ENCODE data around the gene SPRN. TPM values are rescaled to one million over a fixed set of nuclear protein-coding genes. Genes with fewer than 3 reads are reported as not detected.

SPRN gene
- total and polyA plus RNA-seq, 2 experiments from 2014 or later, result 0.31 TPM

- H2AFZ ChIP-seq, result no peak overlapping the region
- H3K4me1 ChIP-seq (ENCODE audit: insufficient read depth), result no peaks in the 10 kb centered on the region
- H3F3A ChIP-seq (replicated peaks; ENCODE audit: low read depth), result no peaks in the 10 kb centered on the region
- H3K4me1 Mint-ChIP-seq, result no peaks in the 10 kb centered on the region
- DNase-seq (ENCODE audit: low spot score), result no peak
- H3K79me2 ChIP-seq (replicated peaks; ENCODE audit: insufficient read depth), result no peaks in the 10 kb centered on the region
- H4K20me1 ChIP-seq (replicated peaks; ENCODE audit: insufficient read depth), result no peaks in the 10 kb centered on the region
- 0 out of 2 replicates have a peak, but pooled peaks cover 4% of the 10 kb centered on the region for H3K9me2 ChIP-seq (ENCODE audit: insufficient read depth)
- no peak for TF ChIP-seq CREB1 (CRISPR knock-in tag; IDR thresholded peaks at IDR 0.05; ENCODE audit: low read depth)
- no peak for TF ChIP-seq NANOG (IDR thresholded peaks at IDR 0.05; ENCODE audit: borderline replicate concordance)
- TF ChIP-seq ZNF331 (CRISPR knock-in tag; IDR thresholded peaks at IDR 0.05; ENCODE audit: low read depth), result no peak
- no peak for TF ChIP-seq ZNF114 (CRISPR knock-in tag; IDR thresholded peaks at IDR 0.05)
- no peak for TF ChIP-seq POLR2AphosphoS5 (IDR thresholded peaks at IDR 0.05; ENCODE audit: low read depth)
- peaks cover 29% of the 10 kb centered on the region for H3K27me3 Mint-ChIP-seq (ENCODE audit: insufficient read depth, low read depth, poor library complexity)
- no peak overlapping the region for H3K4me3 ChIP-seq
- H3K4me2 ChIP-seq, result no peak overlapping the region
- peaks cover 23% of the 10 kb centered on the region for H3K27me3 ChIP-seq (ENCODE audit: insufficient read depth)
- no peak overlapping the region for H3K27ac Mint-ChIP-seq
- no peak for ATAC-seq
- H3K36me3 ChIP-seq (ENCODE audit: insufficient read depth), result no peaks in the 10 kb centered on the region
- H3K4me3 Mint-ChIP-seq, result no peak overlapping the region
- H3K36me3 Mint-ChIP-seq (ENCODE audit: low read depth), result peaks cover 16% of the 10 kb centered on the region; the same call in 2 of the 3 replicates
- H3K27ac ChIP-seq (ENCODE audit: low read depth), result no peak overlapping the region
- H3K9me3 Mint-ChIP-seq, result peaks cover 71% of the 10 kb centered on the region
Observed at GRCh38 chr10:133466683-133467275, 42.4 kb upstream of the SPRN start.

GRCh38 chr10:133465950-133466474 is 41.6 kb upstream of the SPRN start:
- peaks cover 33% of the 10 kb centered on the region for H3K27me3 Mint-ChIP-seq (ENCODE audit: insufficient read depth, low read depth, poor library complexity)
- no peak overlapping the region for H3K4me3 Mint-ChIP-seq
- ATAC-seq (no peak), DNase-seq (ENCODE audit: low spot score) (no peak)
- peaks cover 70% of the 10 kb centered on the region for H3K9me3 Mint-ChIP-seq
- H3K4me1 ChIP-seq (ENCODE audit: insufficient read depth), result no peaks in the 10 kb centered on the region
- H3F3A ChIP-seq (replicated peaks; ENCODE audit: low read depth), result no peaks in the 10 kb centered on the region
- H3K36me3 Mint-ChIP-seq (ENCODE audit: low read depth), result peaks cover 19% of the 10 kb centered on the region; the same call in 2 of the 3 replicates
- H3K27ac Mint-ChIP-seq, result no peak overlapping the region
- H4K20me1 ChIP-seq (replicated peaks; ENCODE audit: insufficient read depth), result no peaks in the 10 kb centered on the region
- H3K27me3 ChIP-seq (ENCODE audit: insufficient read depth), result peaks cover 23% of the 10 kb centered on the region
- H3K4me1 Mint-ChIP-seq, result no peaks in the 10 kb centered on the region
- no peaks in the 10 kb centered on the region for H3K36me3 ChIP-seq (ENCODE audit: insufficient read depth)
- H3K4me2 ChIP-seq, result no peak overlapping the region
- H3K9me2 ChIP-seq (ENCODE audit: insufficient read depth), result 0 out of 2 replicates have a peak, but pooled peaks cover 1% of the 10 kb centered on the region
- no peaks in the 10 kb centered on the region for H3K79me2 ChIP-seq (replicated peaks; ENCODE audit: insufficient read depth)
- no peak overlapping the region for H3K27ac ChIP-seq (ENCODE audit: low read depth)
- H2AFZ ChIP-seq, result no peak overlapping the region
- no peak overlapping the region for H3K4me3 ChIP-seq
- TF ChIP-seq JUNB (IDR thresholded peaks at IDR 0.05; ENCODE audit: unreplicated experiment) (no peak), NANOG (IDR thresholded peaks at IDR 0.05; ENCODE audit: borderline replicate concordance) (no peak), POLR2AphosphoS5 (IDR thresholded peaks at IDR 0.05; ENCODE audit: low read depth) (no peak), STAT1 (IDR thresholded peaks at IDR 0.05; ENCODE audit: unreplicated experiment) (no peak), CTCF (conservative IDR thresholded peaks at IDR 0.05; ENCODE audit: low read depth in 2 of 2) (no peak), EZH2 (IDR thresholded peaks at IDR 0.05; ENCODE audit: low read depth, unreplicated experiment) (no peak), CREB1 (CRISPR knock-in tag; IDR thresholded peaks at IDR 0.05; ENCODE audit: low read depth) (no peak), REST (IDR thresholded peaks at IDR 0.05; ENCODE audit: unreplicated experiment) (no peak), EZH2phosphoT487 (IDR thresholded peaks at IDR 0.05; ENCODE audit: unreplicated experiment) (no peak), ETS1 (IDR thresholded peaks at IDR 0.05) (no peak), ZNF114 (CRISPR knock-in tag; IDR thresholded peaks at IDR 0.05) (no peak), ZNF331 (CRISPR knock-in tag; IDR thresholded peaks at IDR 0.05; ENCODE audit: low read depth) (no peak)

Data from GM23338 (cell line).